GM15510 (cell line): ENCODE data around the gene SMIM31.

Experiments
- POLR2A ChIP-seq: IDR thresholded peaks from 3 replicates; pipeline ENCODE4 v1.6.1; 2011; ENCODE audit warnings: borderline replicate concordance; ENCODE audit not compliant: insufficient read length; ENCODE audit errors: extremely low read depth

SMIM31 gene

GRCh38 chr4:164819366-164819765, 65.4 kb downstream of the SMIM31 start:
- TF ChIP-seq POLR2A, result no peak

- TF ChIP-seq POLR2A, result no peak
Measured at GRCh38 chr4:164821711-164822110, 67.8 kb downstream of the SMIM31 start.

- no peak for TF ChIP-seq POLR2A
Measured at GRCh38 chr4:164824581-164824980, 70.7 kb downstream of the SMIM31 start.

- TF ChIP-seq POLR2A, result no peak
Measured at GRCh38 chr4:164828955-164829354, 75.0 kb downstream of the SMIM31 start.

- no peak for TF ChIP-seq POLR2A
Measured at GRCh38 chr4:164846566-164846965, 92.6 kb downstream of the SMIM31 start.

- no peak for TF ChIP-seq POLR2A
Measured at GRCh38 chr4:164847016-164847415, 93.1 kb downstream of the SMIM31 start.

- no peak for TF ChIP-seq POLR2A
Measured at GRCh38 chr4:164847967-164848649, 94.2 kb downstream of the SMIM31 start.
